ENCODE data around the gene SEM1.

The SEM1 gene

DNA sequence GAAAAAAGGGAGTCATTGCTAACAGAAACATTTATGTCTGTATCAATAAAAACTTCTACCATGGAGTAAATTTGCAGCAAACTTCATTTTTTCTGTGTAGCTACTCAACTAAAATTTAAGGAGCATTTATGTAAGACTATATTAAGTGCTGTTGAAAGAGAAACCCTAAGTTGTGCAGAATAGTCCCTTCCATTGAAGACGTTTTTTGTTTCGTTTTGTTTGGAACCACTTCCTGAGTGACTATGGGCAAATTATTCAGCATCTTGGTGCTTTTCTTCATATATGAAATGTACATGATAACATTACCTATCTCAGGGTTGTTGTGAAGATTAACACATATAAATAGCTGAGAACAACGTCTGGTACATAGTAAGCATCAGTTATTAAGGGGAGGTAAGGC is 24.3 kb downstream of the SEM1 start:
- TF ChIP-seq, protein P1, sequence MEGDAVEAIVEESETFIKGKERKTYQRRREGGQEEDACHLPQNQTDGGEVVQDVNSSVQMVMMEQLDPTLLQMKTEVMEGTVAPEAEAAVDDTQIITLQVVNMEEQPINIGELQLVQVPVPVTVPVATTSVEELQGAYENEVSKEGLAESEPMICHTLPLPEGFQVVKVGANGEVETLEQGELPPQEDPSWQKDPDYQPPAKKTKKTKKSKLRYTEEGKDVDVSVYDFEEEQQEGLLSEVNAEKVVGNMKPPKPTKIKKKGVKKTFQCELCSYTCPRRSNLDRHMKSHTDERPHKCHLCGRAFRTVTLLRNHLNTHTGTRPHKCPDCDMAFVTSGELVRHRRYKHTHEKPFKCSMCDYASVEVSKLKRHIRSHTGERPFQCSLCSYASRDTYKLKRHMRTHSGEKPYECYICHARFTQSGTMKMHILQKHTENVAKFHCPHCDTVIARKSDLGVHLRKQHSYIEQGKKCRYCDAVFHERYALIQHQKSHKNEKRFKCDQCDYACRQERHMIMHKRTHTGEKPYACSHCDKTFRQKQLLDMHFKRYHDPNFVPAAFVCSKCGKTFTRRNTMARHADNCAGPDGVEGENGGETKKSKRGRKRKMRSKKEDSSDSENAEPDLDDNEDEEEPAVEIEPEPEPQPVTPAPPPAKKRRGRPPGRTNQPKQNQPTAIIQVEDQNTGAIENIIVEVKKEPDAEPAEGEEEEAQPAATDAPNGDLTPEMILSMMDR (IDR thresholded peaks at IDR 0.05) = no peak

DNA sequence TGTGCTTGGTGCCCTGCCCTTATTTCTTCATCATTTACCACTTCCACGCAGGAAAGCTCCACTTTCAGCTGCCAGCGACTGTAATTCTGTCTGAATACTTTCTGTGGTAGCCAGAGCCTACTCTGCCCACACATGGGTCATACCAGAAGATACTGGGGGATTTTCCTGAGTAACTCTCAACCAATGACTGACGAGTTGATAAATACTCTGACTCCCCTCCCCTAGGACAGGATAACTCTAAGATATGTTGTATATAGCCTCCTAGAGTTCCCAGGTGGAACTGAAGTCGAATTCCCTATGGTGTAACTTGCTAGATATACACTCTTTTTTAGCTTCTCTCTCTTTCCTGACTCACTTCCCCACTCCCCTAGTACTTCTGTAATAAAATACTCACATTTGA is 29.8 kb downstream of the SEM1 start:
- TF ChIP-seq, protein P1 (IDR thresholded peaks at IDR 0.05) = no peak

DNA sequence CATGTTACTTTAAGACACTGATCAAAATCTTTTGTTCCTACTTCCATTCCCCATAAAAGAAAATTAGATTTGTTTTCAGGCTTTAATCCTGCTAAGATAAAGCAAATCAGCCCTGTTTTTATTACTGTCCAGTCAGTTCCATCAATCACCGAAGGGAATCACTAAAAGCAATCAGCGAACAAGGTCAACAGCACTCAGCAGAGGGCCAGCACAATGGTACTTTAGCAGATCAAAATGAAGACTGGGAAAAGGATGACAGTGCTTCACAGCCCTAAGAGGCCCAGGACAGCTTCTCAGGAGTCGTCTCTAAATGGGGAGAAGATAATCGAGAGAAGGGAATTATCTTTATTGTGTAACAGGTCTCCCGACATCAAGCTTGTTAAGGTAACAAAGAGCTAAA is 32.7 kb downstream of the SEM1 start:
- TF ChIP-seq, protein P1 (IDR thresholded peaks at IDR 0.05) = no peak

DNA sequence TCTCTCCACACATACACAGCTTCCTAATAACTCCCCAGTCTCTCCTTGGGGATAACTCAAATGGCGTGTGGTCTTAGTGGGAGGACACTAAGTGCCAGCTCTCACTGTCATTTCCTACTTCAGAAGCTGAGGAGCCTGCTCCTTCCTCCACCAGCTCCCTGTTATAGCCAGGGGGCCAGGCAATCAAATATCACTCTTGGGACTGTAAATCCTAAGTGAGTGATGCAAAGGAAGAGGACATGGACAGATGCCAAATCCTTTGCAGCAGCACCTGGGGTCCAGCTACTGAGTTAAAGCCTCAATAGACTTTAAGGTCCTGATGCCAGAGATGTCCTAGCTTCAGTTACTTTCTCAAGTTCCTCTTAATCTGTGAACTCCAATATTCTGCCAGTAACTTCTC is 34.1 kb downstream of the SEM1 start:
- TF ChIP-seq, protein P1 (IDR thresholded peaks at IDR 0.05) = no peak

DNA sequence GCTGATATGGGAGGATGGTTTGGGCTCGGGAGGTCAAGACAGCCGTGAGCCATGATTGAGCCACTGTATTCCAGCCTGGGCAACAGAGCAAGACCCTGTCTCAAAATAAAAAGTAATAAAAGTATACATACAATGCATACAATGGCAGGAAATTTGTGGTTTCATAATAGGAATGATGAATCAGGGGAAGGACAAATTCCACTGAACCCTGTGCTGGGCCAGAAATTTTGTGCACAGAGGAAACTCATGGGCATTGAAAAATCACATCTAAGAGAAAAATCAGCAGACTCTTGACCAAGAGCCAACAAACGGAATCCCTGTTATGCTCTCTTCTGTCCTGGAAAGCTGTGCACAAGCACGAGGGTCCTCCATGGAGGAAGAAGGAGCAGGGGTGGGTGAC is 35.1 kb downstream of the SEM1 start:
- TF ChIP-seq, protein P1 (IDR thresholded peaks at IDR 0.05) = no peak

DNA sequence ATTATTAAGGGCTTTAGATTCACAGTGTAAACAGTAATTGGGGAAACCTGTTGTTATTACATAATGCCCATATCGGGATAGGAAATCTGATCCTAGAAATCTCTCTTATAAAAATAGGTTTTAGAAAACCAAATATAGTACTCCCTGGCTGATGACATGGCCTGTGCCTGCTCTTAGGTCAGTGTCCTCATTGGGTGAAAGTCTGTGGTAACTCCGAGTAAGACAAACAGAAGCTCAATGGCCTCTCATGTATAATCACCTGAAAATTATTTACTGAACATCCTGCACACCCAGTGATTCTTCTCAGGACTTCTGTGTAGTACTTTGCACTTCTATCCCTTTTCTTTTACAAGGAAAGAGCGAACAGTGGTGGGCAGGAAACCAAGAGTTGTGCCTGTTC is 37.8 kb downstream of the SEM1 start:
- TF ChIP-seq, protein P1 (IDR thresholded peaks at IDR 0.05) = no peak

DNA sequence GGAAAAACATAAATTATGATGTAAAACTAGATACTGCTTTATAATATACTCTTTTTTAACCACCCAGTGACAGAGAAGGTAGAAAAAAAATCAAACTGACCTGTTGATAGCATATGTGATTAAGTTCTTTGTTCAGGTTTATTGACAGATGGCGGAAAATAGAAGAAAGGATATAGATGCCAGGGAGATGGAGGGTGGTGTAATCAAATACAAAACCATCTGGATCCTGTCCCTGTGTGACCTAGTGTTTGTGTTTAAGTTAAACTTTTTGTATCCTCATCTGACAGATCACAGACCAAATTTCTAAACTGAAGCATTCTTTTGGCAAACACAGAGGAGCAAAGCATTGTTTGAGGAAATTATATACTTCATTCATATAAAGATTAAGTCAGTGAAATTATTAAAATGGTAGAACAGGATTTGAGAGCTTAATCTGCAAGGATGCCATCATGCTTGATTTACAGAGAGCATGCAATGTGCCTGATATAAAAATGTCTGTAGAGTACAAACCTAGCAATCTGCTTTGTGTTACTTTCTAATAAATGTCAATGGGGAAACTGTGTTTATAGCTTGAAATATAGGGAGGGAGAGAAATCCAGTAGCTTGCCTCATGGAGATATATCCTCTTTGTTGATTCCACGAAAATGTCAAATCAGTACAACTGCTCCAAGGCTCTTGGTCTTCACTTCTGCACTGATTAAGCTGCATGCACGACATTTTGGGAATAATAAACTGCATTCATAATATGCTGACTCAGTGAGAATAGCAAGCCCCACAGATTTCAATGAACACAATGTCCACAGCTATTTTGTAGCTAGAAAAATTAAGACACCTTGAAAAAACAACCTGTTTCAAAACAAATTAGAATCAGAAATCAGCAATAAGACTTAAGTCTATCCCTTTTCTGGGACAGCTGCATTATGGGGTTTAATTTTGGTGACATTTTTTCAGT is 39.0 kb downstream of the SEM1 start:
- TF ChIP-seq, protein P1 (IDR thresholded peaks at IDR 0.05) = no peak

Data from LNCAP (cell line).